HEK293T (cell line): Measurements from ENCODE around the gene NPAS4.

Experiments
- BHLHE40 ChIP-seq: fragments of 450-650 bp; IDR thresholded peaks from 2 replicates; pipeline ENCODE4 v1.6.1; 2016; ENCODE audit warnings: mild to moderate bottlenecking, moderate library complexity, borderline replicate concordance
- FOXM1 ChIP-seq: fragments of 450-650 bp; IDR thresholded peaks from 2 replicates; pipeline ENCODE4 v1.6.1; 2017; ENCODE audit warnings: mild to moderate bottlenecking, borderline replicate concordance
- SP1 ChIP-seq: fragments of 450-650 bp; IDR thresholded peaks from 2 replicates; pipeline ENCODE4 v1.6.1; 2017
- SUZ12 ChIP-seq: fragments of 450-650 bp; IDR thresholded peaks from 2 replicates; pipeline ENCODE4 v1.6.1; 2016; ENCODE audit warnings: mild to moderate bottlenecking

DNA sequence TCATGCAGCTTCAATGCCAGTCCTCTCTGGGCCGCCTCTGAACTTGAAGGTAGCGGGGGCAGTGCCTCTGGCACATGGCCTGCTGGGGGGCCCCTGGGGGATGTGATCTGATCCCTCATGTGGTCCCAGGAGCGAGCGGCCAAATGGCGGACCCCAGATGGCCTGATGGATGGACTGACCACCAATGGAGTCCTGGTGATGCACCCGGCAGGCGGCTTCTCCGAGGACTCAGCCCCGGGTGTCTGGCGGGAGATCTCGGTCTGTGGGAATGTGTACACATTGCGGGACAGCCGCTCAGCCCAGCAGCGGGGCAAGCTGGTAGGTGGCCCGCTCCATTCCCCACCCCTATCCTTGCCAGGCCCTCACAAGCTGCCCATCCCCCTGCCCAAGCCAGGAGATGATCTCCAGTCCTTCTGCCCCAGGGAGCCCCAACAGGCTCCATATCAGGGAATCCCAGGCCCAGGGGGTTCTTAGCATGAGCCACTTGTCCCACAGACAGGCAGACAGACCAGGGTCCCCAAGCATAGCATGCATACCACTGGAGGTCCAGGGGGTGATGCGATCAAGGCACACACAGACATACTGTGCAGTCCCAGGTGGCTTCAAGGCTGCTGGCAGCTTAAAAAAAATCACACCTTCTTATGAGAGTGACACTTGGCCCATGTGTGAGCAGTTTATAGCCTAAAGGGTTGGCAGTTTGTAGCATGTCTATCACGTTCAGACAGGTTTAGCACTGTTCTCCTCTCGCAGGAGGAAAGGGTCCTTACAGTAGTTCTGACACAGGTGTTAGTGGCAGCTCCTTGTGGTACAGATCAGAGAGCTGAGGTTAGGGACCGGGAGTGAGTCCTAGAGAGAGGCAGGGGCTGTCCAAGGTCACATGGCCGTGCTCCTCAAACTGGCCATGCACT is 53.0 kb downstream of the NPAS4 start:
- TF ChIP-seq FOXM1 (no peak), SP1 (no peak), SUZ12 (no peak), BHLHE40 (no peak)
